ENCODE data around the gene RAPGEF6. TPM values are rescaled to one million over a fixed set of nuclear protein-coding genes. Genes with fewer than 3 reads are reported as not detected.

Gene RAPGEF6
- total RNA-seq: 18.9 and 23.3 TPM in 2 replicates

DNA sequence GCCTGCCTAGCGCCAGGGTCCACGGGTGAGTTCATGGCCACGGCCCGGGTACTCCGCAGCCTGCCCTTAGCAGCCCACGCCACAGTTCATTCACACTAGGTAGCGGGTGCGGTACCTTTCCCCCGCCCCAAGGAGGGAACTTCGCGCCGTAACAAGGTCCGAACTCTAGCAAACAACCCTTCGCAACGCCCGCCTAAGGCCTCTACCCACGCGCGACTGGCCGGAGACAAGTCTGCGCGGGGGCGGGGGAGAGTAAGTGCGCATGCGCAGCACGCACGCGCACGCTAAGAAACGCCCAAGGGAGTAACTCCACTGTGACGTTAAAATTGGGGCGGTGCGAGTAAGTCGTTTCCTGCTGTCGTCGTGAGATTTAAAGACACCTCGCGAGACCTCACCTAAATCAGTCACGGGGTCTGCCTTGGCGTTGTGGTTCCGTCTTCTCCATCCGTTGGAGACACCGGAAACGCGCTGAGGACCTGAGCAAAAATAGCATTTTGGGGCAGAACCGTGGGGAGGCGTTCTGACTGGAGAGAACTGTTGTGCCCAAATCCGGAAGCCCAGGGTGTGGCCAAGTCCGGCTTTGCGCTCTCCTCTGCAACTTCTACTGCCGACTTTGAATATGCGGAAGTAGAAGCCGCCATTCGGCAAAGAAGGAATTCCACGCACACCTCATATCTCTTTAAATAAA, at the start of gene RAPGEF6:
Gene RAPGEF6 (minus strand): TSS at position 234 of the 688 bp plus-strand sequence. CDS start 199 bp downstream, at position 35.

Small RNA genes lying within 50 kb of the gene (small RNA-seq; reads per million reads assigned to genes)
- gene RF02271: not detected

Other genes starting within 250 kb of the RAPGEF6 start
- 106 and 111 TPM in 2 replicates for gene FNIP1, start 161.8 kb upstream of the RAPGEF6 start, total RNA-seq

Data from articular chondrocyte of knee joint (primary cell).